IMR-90 (cell line): Measurements from ENCODE around the gene VPS8. TPM values are rescaled to one million over a fixed set of nuclear protein-coding genes. Genes with fewer than 3 reads are reported as not detected.

ENCODE experiments used
- ATAC-seq: fragments of 200-7000 bp; cut with Tn5 transposase; 2 replicates; pipeline ENCODE4 v1.9.1; 2020; ENCODE audit warnings: low read depth, mild to moderate bottlenecking, moderate library complexity
- BruUV-seq: library from RNA; stranded (reverse); fragments of 400-500 nt; replicated peaks from 2 replicates; lab custom pipeline; 2021; lab: Mats Ljungman, UMichigan
- CTCF ChIA-PET: fragments of 300-600 bp; formaldehyde crosslinking; extraction: SDS; loops from one replicate; lab custom pipeline; 2021; ENCODE audit warnings: antibody characterized with exemption; lab: Yijun Ruan, JAX
- POLR2A ChIA-PET: fragments of 300-600 bp; sonication (Branson Sonifier 250); formaldehyde crosslinking; loops from one replicate; lab custom pipeline; 2022; ENCODE audit warnings: antibody characterized with exemption; ENCODE audit not compliant: unreplicated experiment; lab: Charles Lee
- DNase-seq: peaks from one replicate; pipeline ENCODE4 v3.0.0; 2013
- H2AFZ ChIP-seq: replicated peaks from 2 replicates; pipeline ENCODE3; 2013; ENCODE audit warnings: low read length, mild to moderate bottlenecking; ENCODE audit not compliant: poor library complexity
- H2AK5ac ChIP-seq: 2 replicates; pipeline ENCODE4 v1.6.1; 2013; ENCODE audit warnings: low read depth, low read length, inconsistent platforms
- H2AK9ac ChIP-seq: replicated peaks from 2 replicates; pipeline ENCODE3; 2013; ENCODE audit warnings: mild to moderate bottlenecking, low read depth, low read length, moderate library complexity; ENCODE audit not compliant: poor library complexity
- H2BK120ac ChIP-seq: 2 replicates; pipeline ENCODE4 v1.6.1; 2013; ENCODE audit warnings: low read depth, low read length, inconsistent platforms
- H2BK15ac ChIP-seq: 3 replicates; pipeline ENCODE4 v1.6.1; 2013; ENCODE audit warnings: low read depth, low read length, inconsistent platforms
- H2BK20ac ChIP-seq: 2 replicates; pipeline ENCODE4 v1.6.1; 2013; ENCODE audit warnings: low read depth, mild to moderate bottlenecking, inconsistent platforms, low read length, moderate library complexity
- H2BK5ac ChIP-seq: 2 replicates; pipeline ENCODE4 v1.6.1; 2013; ENCODE audit warnings: mild to moderate bottlenecking, low read depth, low read length, inconsistent platforms; ENCODE audit not compliant: poor library complexity, severe bottlenecking
- H3K14ac ChIP-seq: replicated peaks from 2 replicates; pipeline ENCODE4 v1.6.1; 2013; ENCODE audit warnings: low read depth, low read length, inconsistent platforms
- H3K18ac ChIP-seq: 2 replicates; pipeline ENCODE4 v1.6.1; 2013; ENCODE audit warnings: low read depth, low read length, control low read depth
- H3K23ac ChIP-seq: 2 replicates; pipeline ENCODE4 v1.6.1; 2013; ENCODE audit warnings: low read depth, low read length, inconsistent platforms
- H3K27ac ChIP-seq: 2 replicates; pipeline ENCODE4 v1.5.1; 2013; ENCODE audit warnings: mild to moderate bottlenecking, control low read depth, low read length; ENCODE audit not compliant: insufficient read depth
- H3K27me3 ChIP-seq: 2 replicates; pipeline ENCODE4 v1.6.1; 2013; ENCODE audit warnings: low read length; ENCODE audit not compliant: control insufficient read depth, insufficient read depth
- H3K36me3 ChIP-seq: 2 replicates; pipeline ENCODE4 v1.6.1; 2013; ENCODE audit warnings: low read length, mixed read lengths; ENCODE audit not compliant: control insufficient read depth, insufficient read depth
- H3K4ac ChIP-seq: 2 replicates; pipeline ENCODE4 v1.6.1; 2013; ENCODE audit warnings: low read depth, low read length, inconsistent platforms
- H3K4me1 ChIP-seq: 2 replicates; pipeline ENCODE4 v1.6.1; 2013; ENCODE audit warnings: low read length, mixed read lengths; ENCODE audit not compliant: control insufficient read depth, insufficient read depth
- H3K4me2 ChIP-seq: 2 replicates; pipeline ENCODE4 v1.6.1; 2013; ENCODE audit warnings: low read depth, mild to moderate bottlenecking, control low read depth, low read length, moderate library complexity
- H3K4me3 ChIP-seq: 2 replicates; pipeline ENCODE4 v1.5.1; 2013; ENCODE audit warnings: low read depth, mild to moderate bottlenecking, control low read depth, low read length, moderate library complexity; ENCODE audit not compliant: insufficient read depth
- H3K56ac ChIP-seq: 2 replicates; pipeline ENCODE4 v1.6.1; 2013; ENCODE audit warnings: low read length, inconsistent platforms; ENCODE audit not compliant: insufficient read depth; ENCODE audit errors: extremely low read depth
- H3K79me1 ChIP-seq, 2 experiments: 2 replicates each; pipeline ENCODE4 v1.6.1; 2013; ENCODE audit warnings: low read length in 2 of 2, inconsistent platforms in 1 of 2, low read depth in 1 of 2
- H3K9ac ChIP-seq: 2 replicates; pipeline ENCODE4 v1.6.1; 2013; ENCODE audit warnings: low read depth, low read length, control low read depth
- H3K9me1 ChIP-seq: 2 replicates; pipeline ENCODE4 v1.6.1; 2013; ENCODE audit warnings: low read length, inconsistent platforms; ENCODE audit not compliant: insufficient read depth
- H3K9me3 ChIP-seq: 2 replicates; pipeline ENCODE4 v1.6.1; 2013; ENCODE audit warnings: low read length; ENCODE audit not compliant: control insufficient read depth, insufficient read depth
- H4K20me1 ChIP-seq: 2 replicates; pipeline ENCODE4 v1.6.1; 2013; ENCODE audit warnings: low read length, inconsistent platforms; ENCODE audit not compliant: insufficient read depth
- H4K5ac ChIP-seq: 2 replicates; pipeline ENCODE4 v1.6.1; 2013; ENCODE audit warnings: mild to moderate bottlenecking, low read depth, low read length, control low read depth
- H4K8ac ChIP-seq, 2 experiments: 2 replicates each; pipeline ENCODE4 v1.6.1; 2013; ENCODE audit warnings: low read depth in 2 of 2, low read length in 2 of 2, control low read depth in 1 of 2, inconsistent platforms in 1 of 2
- H4K91ac ChIP-seq: 2 replicates; pipeline ENCODE4 v1.6.1; 2013; ENCODE audit warnings: low read depth, low read length, inconsistent platforms; ENCODE audit not compliant: insufficient read depth
- BHLHE40 ChIP-seq: fragments of 150-350 bp; IDR thresholded peaks from 2 replicates; pipeline ENCODE4 v1.6.1; 2016; ENCODE audit warnings: mild to moderate bottlenecking, low read depth, low read length
- CEBPB ChIP-seq: IDR thresholded peaks from 2 replicates; pipeline ENCODE4 v1.6.1; 2012; ENCODE audit warnings: low read depth, low read length, improper control_type of control experiment
- ELK1 ChIP-seq: fragments of 150-350 bp; IDR thresholded peaks from 2 replicates; pipeline ENCODE4 v1.6.1; 2016; ENCODE audit warnings: low read depth, mild to moderate bottlenecking, low read length, moderate library complexity, borderline replicate concordance
- MAZ ChIP-seq: IDR thresholded peaks from 2 replicates; pipeline ENCODE4 v1.6.1; 2012; ENCODE audit warnings: low read depth, mild to moderate bottlenecking, low read length, improper control_type of control experiment, moderate library complexity, borderline replicate concordance
- MXI1 ChIP-seq: IDR thresholded peaks from 2 replicates; pipeline ENCODE4 v1.6.1; 2012; ENCODE audit warnings: low read depth, mild to moderate bottlenecking, low read length, moderate library complexity, borderline replicate concordance
- POLR2A ChIP-seq: IDR thresholded peaks from 2 replicates; pipeline ENCODE4 v1.6.1; 2012; ENCODE audit warnings: mild to moderate bottlenecking, low read depth, low read length
- RCOR1 ChIP-seq: IDR thresholded peaks from 2 replicates; pipeline ENCODE4 v1.6.1; 2012; ENCODE audit warnings: mild to moderate bottlenecking, low read length, improper control_type of control experiment; ENCODE audit not compliant: insufficient replicate concordance
- RFX5 ChIP-seq: IDR thresholded peaks from 2 replicates; pipeline ENCODE4 v1.8.0; 2012; ENCODE audit warnings: low read depth, mild to moderate bottlenecking, low read length, moderate library complexity
- SMC3 ChIP-seq: fragments of 150-350 bp; IDR thresholded peaks from 2 replicates; pipeline ENCODE4 v1.6.1; 2016; ENCODE audit warnings: low read depth, mild to moderate bottlenecking, antibody characterized with exemption, low read length, moderate library complexity
- WGBS, 2 experiments: methylation state at CpG; one replicate each; pipeline versions ENCODE4 v1.1.5 to v1.1.7; 2013; ENCODE audit warnings: missing lambda C conversion rate in 2 of 2; ENCODE audit not compliant: insufficient read length in 1 of 2; ENCODE audit errors: extremely low coverage in 2 of 2; 5-methylcytosine and 5-hydroxymethylcytosine counted together
- dilution Hi-C: fragments of 300-500 bp; cut with HindIII; formaldehyde crosslinking; loops from one replicate; pipeline ENCODE4 v1.14.3; 2018; ENCODE audit warnings: low sequenced_read_pairs; ENCODE audit not compliant: unreplicated experiment
- in situ Hi-C: fragments of 300-500 bp; cut with MboI; formaldehyde crosslinking; loops from 3 replicates; pipeline ENCODE4 v1.14.3; 2019; ENCODE audit warnings: low sequenced_read_pairs, inconsistent platforms, mixed read lengths
- intact Hi-C: fragments of 100-400 bp; cut with micrococcal nuclease; formaldehyde crosslinking; loops from 2 replicates; pipeline ENCODE4 v1.10.0; 2022
- polyA plus RNA-seq, 3 experiments: library from polyadenylated mRNA; depleted of rRNA; stranded (reverse); fragments of >200 nt; gene quantifications; 2 replicates each; pipeline ENCODE4 v1.2.3, GENCODE V29; 2012; ENCODE audit warnings: low replicate concordance in 1 of 3
- total RNA-seq: library from RNA; depleted of rRNA; stranded (reverse); fragments of >200 nt; gene quantifications from 2 replicates; pipeline ENCODE4 v1.2.3, GENCODE V29; 2012

The VPS8 gene
- total and polyA plus RNA-seq, 2 of the 4 experiments (the other 2 are of a cell fraction) = 14.0 to 56.1 TPM

- TF ChIP-seq BHLHE40 = no peak
- no peak for TF ChIP-seq MAZ
- no peak for TF ChIP-seq CEBPB
- no peak for TF ChIP-seq RCOR1
- no peak for TF ChIP-seq ELK1
- TF ChIP-seq POLR2A = no peak
- TF ChIP-seq SMC3 = no peak
- no peak for TF ChIP-seq RFX5
- TF ChIP-seq MXI1 = no peak
- Histone ChIP-seq H2BK120ac (no peak overlapping the region), H2BK15ac (no peak overlapping the region), H4K8ac (no peak overlapping the region), H3K27me3 (no peaks in the 10 kb centered on the region), H3K23ac (no peak overlapping the region), H4K5ac (no peak overlapping the region), H3K4ac (no peak overlapping the region), H4K20me1 (no peaks in the 10 kb centered on the region), H3K56ac (no peak overlapping the region), H3K4me2 (no peak overlapping the region), H2BK20ac (no peak overlapping the region), H3K4me3 (no peak overlapping the region), H3K79me1 (no peaks in the 10 kb centered on the region), H3K36me3 (no peaks in the 10 kb centered on the region), H3K9ac (no peak overlapping the region), H3K18ac (no peak overlapping the region), H2AFZ (no peak overlapping the region), H3K9me3 (no peaks in the 10 kb centered on the region), H3K14ac (no peak overlapping the region), H3K27ac (no peak overlapping the region), H3K9me1 (no peaks in the 10 kb centered on the region), H2AK5ac (no peak overlapping the region), H4K91ac (no peak overlapping the region), H2AK9ac (no peak overlapping the region), H2BK5ac (no peak overlapping the region), H3K4me1 (no peaks in the 10 kb centered on the region; the same call in 1 of the 2 replicates)
- DNase-seq = peak; percentile 45
- in situ Hi-C loops (no loop called here), dilution Hi-C loops (no loop called here), intact Hi-C loops (no loop called here)
- ChIA-PET POLR2A (no interaction called here), CTCF (no interaction called here)
- 83% methylated on average over 1 of the region's 1 CpG; no CpG with 5 or more reads in 1 of the 2 experiments for WGBS, 2 experiments
- no peak for ATAC-seq
- no TSS peak for BruUV-seq
Measured at GRCh38 chr3:185081521-185081920, 269.6 kb downstream of the VPS8 start.
